ENCODE measurements around the gene ATXN1.

Gene ATXN1

GRCh38 chr6:16522937-16523336 lies 238.3 kb downstream of the ATXN1 start:
- DNase-seq = no peak

GRCh38 chr6:16521528-16521927 lies 239.7 kb downstream of the ATXN1 start:
- no peak for DNase-seq

- no peak for DNase-seq
Observed at GRCh38 chr6:16519265-16520242, 241.7 kb downstream of the ATXN1 start.

GRCh38 chr6:16518265-16518664 lies 243.0 kb downstream of the ATXN1 start:
- DNase-seq = no peak

GRCh38 chr6:16514249-16514648 lies 247.0 kb downstream of the ATXN1 start:
- DNase-seq = no peak

GRCh38 chr6:16512544-16513290 lies 248.5 kb downstream of the ATXN1 start:
- DNase-seq = no peak

- no peak for DNase-seq
Observed at GRCh38 chr6:16511723-16512489, 249.4 kb downstream of the ATXN1 start.

- no peak for DNase-seq
Observed at GRCh38 chr6:16511040-16511660, 250.1 kb downstream of the ATXN1 start.

GRCh38 chr6:16510245-16510644 lies 251.0 kb downstream of the ATXN1 start:
- no peak for DNase-seq

- no peak for DNase-seq
Observed at GRCh38 chr6:16508959-16509358, 252.3 kb downstream of the ATXN1 start.

GRCh38 chr6:16505711-16506357 lies 255.4 kb downstream of the ATXN1 start:
- DNase-seq = no peak

GRCh38 chr6:16504609-16505008 lies 256.7 kb downstream of the ATXN1 start:
- DNase-seq = no peak

- no peak for DNase-seq
Observed at GRCh38 chr6:16503970-16504415, 257.3 kb downstream of the ATXN1 start.

GRCh38 chr6:16503241-16503775 lies 258.0 kb downstream of the ATXN1 start:
- DNase-seq = no peak

- DNase-seq = no peak
Observed at GRCh38 chr6:16498957-16499356, 262.3 kb downstream of the ATXN1 start.

- no peak for DNase-seq
Observed at GRCh38 chr6:16498237-16498636, 263.0 kb downstream of the ATXN1 start.

- DNase-seq = no peak
Observed at GRCh38 chr6:16496991-16497801, 264.1 kb downstream of the ATXN1 start.

GRCh38 chr6:16496210-16496609 lies 265.1 kb downstream of the ATXN1 start:
- DNase-seq = no peak

- no peak for DNase-seq
Observed at GRCh38 chr6:16494793-16495192, 266.5 kb downstream of the ATXN1 start.

- no peak for DNase-seq
Observed at GRCh38 chr6:16493802-16494201, 267.5 kb downstream of the ATXN1 start.

GRCh38 chr6:16493112-16493511 lies 268.1 kb downstream of the ATXN1 start:
- DNase-seq = no peak

Data from SHP77 (cell line).